ENCODE results near the gene PKNOX1.

GRCh38 chr21:43001316-43001715, 27.0 kb downstream of the PKNOX1 start:
- TF ChIP-seq CTCF (conservative IDR thresholded peaks at IDR 0.05 in 1 of 2, IDR thresholded peaks at IDR 0.05 in 1 of 2; ENCODE audit: extremely low read depth in 1 of 2, insufficient read depth in 1 of 2, low read depth in 1 of 2, low read length in 2 of 2) = no peak
- no peak for TF ChIP-seq EZH2 (IDR thresholded peaks at IDR 0.05; ENCODE audit: borderline replicate concordance, low read length)

All from mammary epithelial cell (primary cell).